Panc1 (cell line): ENCODE results near the gene PRKCB. TPM values are rescaled to one million over a fixed set of nuclear protein-coding genes. Genes with fewer than 3 reads are reported as not detected.

Source experiments
- ATAC-seq: fragments of 200-7000 bp; cut with Tn5 transposase; 2 replicates; pipeline ENCODE4 v1.9.1; 2020; ENCODE audit warnings: mild to moderate bottlenecking, moderate library complexity
- BruUV-seq: library from RNA; stranded (reverse); fragments of 400-500 nt; replicated peaks from 2 replicates; lab custom pipeline; 2021; lab: Mats Ljungman, UMichigan
- CTCF ChIA-PET: fragments of 300-600 bp; sonication (Branson Sonifier 250); formaldehyde crosslinking; loops from one replicate; lab custom pipeline; 2022; ENCODE audit warnings: antibody characterized with exemption; lab: Charles Lee
- POLR2A ChIA-PET: fragments of 300-600 bp; sonication (Branson Sonifier 250); formaldehyde crosslinking; loops from one replicate; lab custom pipeline; 2022; ENCODE audit warnings: antibody characterized with exemption; lab: Charles Lee
- DNase-seq: peaks from one replicate; pipeline ENCODE4 v3.0.0-alpha.2; 2010; ENCODE audit warnings: low read depth, low spot score
- H3K27ac ChIP-seq: 2 replicates; pipeline ENCODE4 v1.5.1; 2011; ENCODE audit warnings: mild to moderate bottlenecking, low read length, inconsistent platforms
- H3K27me3 ChIP-seq: fragments of 200-500 bp; sonication (Bioruptor generic); 2 replicates; pipeline ENCODE4 v1.6.0; 2014; ENCODE audit warnings: low read length, inconsistent platforms; ENCODE audit not compliant: control insufficient read depth, insufficient read depth
- H3K36me3 ChIP-seq: fragments of 200-500 bp; sonication (Bioruptor generic); 2 replicates; pipeline ENCODE4 v1.5.1; 2014; ENCODE audit warnings: inconsistent platforms, mild to moderate bottlenecking, low read length, moderate library complexity; ENCODE audit not compliant: control insufficient read depth, insufficient read depth
- H3K4me1 ChIP-seq: 2 replicates; pipeline ENCODE4 v1.5.1; 2011; ENCODE audit warnings: inconsistent platforms, mild to moderate bottlenecking, low read length, moderate library complexity; ENCODE audit not compliant: control insufficient read depth, insufficient read depth
- H3K4me3 ChIP-seq, 2 experiments: 2 replicates each; pipeline ENCODE4 v1.5.1; 2011 to 2012; ENCODE audit warnings: low read depth in 2 of 2, low read length in 2 of 2, mild to moderate bottlenecking in 2 of 2, inconsistent platforms in 1 of 2, moderate library complexity in 1 of 2
- H3K9me3 ChIP-seq: fragments of 200-500 bp; sonication (Bioruptor generic); 2 replicates; pipeline ENCODE4 v1.5.1; 2014; ENCODE audit warnings: low read depth, mild to moderate bottlenecking, inconsistent platforms, low read length, moderate library complexity; ENCODE audit not compliant: control insufficient read depth, insufficient read depth
- POLR2AphosphoS5 ChIP-seq: IDR thresholded peaks from 2 replicates; pipeline ENCODE4 v1.6.1; 2012; ENCODE audit warnings: mild to moderate bottlenecking, low read depth, low read length, moderate library complexity
- SIN3A ChIP-seq: IDR thresholded peaks from 2 replicates; pipeline ENCODE4 v1.6.1; 2012; ENCODE audit warnings: low read depth, mild to moderate bottlenecking, low read length, moderate library complexity, borderline replicate concordance; ENCODE audit not compliant: insufficient read depth
- TCF7L2 ChIP-seq: IDR thresholded peaks from 2 replicates; pipeline ENCODE4 v1.6.1; 2011; ENCODE audit warnings: mild to moderate bottlenecking, low read depth, low read length, inconsistent platforms
- in situ Hi-C: cut with HindIII; loops from 2 replicates; pipeline ENCODE4 v1.10.0; 2016; ENCODE audit warnings: low sequenced_read_pairs, low pct_unique_long_range_greater_than_20kb
- intact Hi-C: fragments of 100-400 bp; cut with micrococcal nuclease; formaldehyde crosslinking; loops from one replicate; pipeline ENCODE4 v1.10.0; 2022; ENCODE audit not compliant: unreplicated experiment
- total RNA-seq: library from RNA; stranded (reverse); gene quantifications from one replicate; pipeline ENCODE4 v1.2.1, GENCODE V29; 2021; ENCODE audit not compliant: unreplicated experiment
- TF ChIP-seq, protein P1 (sequence below): fragments of 450-650 bp; IDR thresholded peaks from 2 replicates; pipeline ENCODE4 v1.5.1; 2017; ENCODE audit warnings: mild to moderate bottlenecking
- TF ChIP-seq, protein P2 (sequence below), 2 experiments: IDR thresholded peaks; 2 replicates each; pipeline ENCODE4 v1.6.1; 2011 to 2012; ENCODE audit warnings: low read depth in 2 of 2, control low read depth in 1 of 2, low read length in 1 of 2, mild to moderate bottlenecking in 1 of 2, moderate library complexity in 1 of 2; ENCODE audit not compliant: insufficient read depth in 1 of 2

PRKCB gene
- total RNA-seq, 1 experiment from 2014 or later = 0.41 TPM

DNA sequence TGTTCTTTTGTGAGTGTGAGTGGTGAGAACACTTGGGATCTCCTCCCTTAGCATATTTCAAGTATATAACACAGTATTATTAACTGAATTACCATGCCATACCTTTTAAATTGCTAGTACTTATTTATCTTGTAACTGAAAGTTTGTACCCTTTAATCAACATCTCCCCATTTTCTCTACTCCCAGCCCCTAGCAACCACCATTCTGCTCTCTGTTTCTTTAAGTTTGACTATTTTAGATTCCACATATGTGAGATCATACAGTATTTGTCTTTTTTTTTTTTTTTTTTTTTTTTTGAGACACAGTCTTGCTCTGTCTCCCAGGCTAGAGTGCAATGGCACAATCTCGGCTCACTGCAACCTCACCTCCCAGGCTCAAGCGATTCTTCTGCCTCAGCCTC, 302.8 kb downstream of the PRKCB start:
- ATAC-seq (no peak), DNase-seq (no peak)
- ChIA-PET POLR2A (no interaction called here), CTCF (no interaction called here)
- intact Hi-C loops (no loop called here), in situ Hi-C loops (no loop called here)
- no TSS peak for BruUV-seq
- Histone ChIP-seq H3K27ac (no peak overlapping the region), H3K27me3 (peaks cover 1% of the 10 kb centered on the region), H3K9me3 (no peaks in the 10 kb centered on the region), H3K4me1 (no peaks in the 10 kb centered on the region), H3K36me3 (no peaks in the 10 kb centered on the region), H3K4me3 (no peak overlapping the region)
- TF ChIP-seq SIN3A = no peak
- TF ChIP-seq POLR2AphosphoS5 = no peak
- no peak for TF ChIP-seq TCF7L2
- TF ChIP-seq, protein P1, sequence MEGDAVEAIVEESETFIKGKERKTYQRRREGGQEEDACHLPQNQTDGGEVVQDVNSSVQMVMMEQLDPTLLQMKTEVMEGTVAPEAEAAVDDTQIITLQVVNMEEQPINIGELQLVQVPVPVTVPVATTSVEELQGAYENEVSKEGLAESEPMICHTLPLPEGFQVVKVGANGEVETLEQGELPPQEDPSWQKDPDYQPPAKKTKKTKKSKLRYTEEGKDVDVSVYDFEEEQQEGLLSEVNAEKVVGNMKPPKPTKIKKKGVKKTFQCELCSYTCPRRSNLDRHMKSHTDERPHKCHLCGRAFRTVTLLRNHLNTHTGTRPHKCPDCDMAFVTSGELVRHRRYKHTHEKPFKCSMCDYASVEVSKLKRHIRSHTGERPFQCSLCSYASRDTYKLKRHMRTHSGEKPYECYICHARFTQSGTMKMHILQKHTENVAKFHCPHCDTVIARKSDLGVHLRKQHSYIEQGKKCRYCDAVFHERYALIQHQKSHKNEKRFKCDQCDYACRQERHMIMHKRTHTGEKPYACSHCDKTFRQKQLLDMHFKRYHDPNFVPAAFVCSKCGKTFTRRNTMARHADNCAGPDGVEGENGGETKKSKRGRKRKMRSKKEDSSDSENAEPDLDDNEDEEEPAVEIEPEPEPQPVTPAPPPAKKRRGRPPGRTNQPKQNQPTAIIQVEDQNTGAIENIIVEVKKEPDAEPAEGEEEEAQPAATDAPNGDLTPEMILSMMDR = no peak
- TF ChIP-seq, protein P2, sequence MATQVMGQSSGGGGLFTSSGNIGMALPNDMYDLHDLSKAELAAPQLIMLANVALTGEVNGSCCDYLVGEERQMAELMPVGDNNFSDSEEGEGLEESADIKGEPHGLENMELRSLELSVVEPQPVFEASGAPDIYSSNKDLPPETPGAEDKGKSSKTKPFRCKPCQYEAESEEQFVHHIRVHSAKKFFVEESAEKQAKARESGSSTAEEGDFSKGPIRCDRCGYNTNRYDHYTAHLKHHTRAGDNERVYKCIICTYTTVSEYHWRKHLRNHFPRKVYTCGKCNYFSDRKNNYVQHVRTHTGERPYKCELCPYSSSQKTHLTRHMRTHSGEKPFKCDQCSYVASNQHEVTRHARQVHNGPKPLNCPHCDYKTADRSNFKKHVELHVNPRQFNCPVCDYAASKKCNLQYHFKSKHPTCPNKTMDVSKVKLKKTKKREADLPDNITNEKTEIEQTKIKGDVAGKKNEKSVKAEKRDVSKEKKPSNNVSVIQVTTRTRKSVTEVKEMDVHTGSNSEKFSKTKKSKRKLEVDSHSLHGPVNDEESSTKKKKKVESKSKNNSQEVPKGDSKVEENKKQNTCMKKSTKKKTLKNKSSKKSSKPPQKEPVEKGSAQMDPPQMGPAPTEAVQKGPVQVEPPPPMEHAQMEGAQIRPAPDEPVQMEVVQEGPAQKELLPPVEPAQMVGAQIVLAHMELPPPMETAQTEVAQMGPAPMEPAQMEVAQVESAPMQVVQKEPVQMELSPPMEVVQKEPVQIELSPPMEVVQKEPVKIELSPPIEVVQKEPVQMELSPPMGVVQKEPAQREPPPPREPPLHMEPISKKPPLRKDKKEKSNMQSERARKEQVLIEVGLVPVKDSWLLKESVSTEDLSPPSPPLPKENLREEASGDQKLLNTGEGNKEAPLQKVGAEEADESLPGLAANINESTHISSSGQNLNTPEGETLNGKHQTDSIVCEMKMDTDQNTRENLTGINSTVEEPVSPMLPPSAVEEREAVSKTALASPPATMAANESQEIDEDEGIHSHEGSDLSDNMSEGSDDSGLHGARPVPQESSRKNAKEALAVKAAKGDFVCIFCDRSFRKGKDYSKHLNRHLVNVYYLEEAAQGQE (IDR thresholded peaks at IDR 0.05; ENCODE audit: insufficient read depth in 1 of 2, low read depth in 2 of 2, low read length in 1 of 2) = no peak

DNA sequence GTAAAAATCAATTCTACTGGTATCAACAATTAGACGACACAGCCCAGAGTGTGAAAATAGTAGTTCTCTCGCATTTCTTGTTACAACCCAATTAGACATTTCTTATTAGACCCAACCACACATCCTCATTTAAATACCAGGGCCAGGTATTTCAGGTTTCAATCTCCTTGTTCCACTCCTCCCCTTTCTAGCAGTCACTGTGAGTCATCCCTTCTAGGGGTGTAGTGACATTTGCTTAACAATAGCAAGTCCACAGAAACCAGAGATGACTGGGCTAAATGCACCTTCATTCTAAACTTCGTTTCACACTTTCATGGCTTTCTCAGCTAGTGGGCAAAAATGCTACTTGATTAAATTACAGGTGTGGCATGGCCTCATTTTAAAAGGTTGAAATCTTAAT, 303.5 kb downstream of the PRKCB start:
- DNase-seq = no peak
- no peaks in the 10 kb centered on the region for H3K4me1 ChIP-seq
- ChIA-PET POLR2A (no interaction called here), CTCF (no interaction called here)
- ATAC-seq = no peak
- BruUV-seq = no TSS peak
- no peak overlapping the region for H3K27ac ChIP-seq
- peaks cover 5% of the 10 kb centered on the region for H3K27me3 ChIP-seq
- TF ChIP-seq SIN3A (no peak), POLR2AphosphoS5 (no peak), TCF7L2 (no peak)
- TF ChIP-seq, protein P2 (IDR thresholded peaks at IDR 0.05; ENCODE audit: insufficient read depth in 1 of 2, low read depth in 2 of 2, low read length in 1 of 2) = no peak
- TF ChIP-seq, protein P1 = no peak
- H3K4me3 ChIP-seq = no peak overlapping the region
- intact Hi-C loops = no loop called here
- in situ Hi-C loops = no loop called here
- H3K36me3 ChIP-seq = no peaks in the 10 kb centered on the region
- no peaks in the 10 kb centered on the region for H3K9me3 ChIP-seq
